Effector memory CD8-positive, alpha-beta T cell (primary cell): ENCODE measurements around the gene SEC61A1.
A peak's percentile ranks its signal among the peaks of the same experiment; 100 is the strongest.

Source experiments
- ATAC-seq: fragments of 150-1000 bp; cut with Tn5 transposase; replicated peaks from 2 replicates; pipeline ENCODE4 v1.10.0; 2021; ENCODE audit warnings: mild to moderate bottlenecking, moderate library complexity
- DNase-seq, 3 experiments: peaks; one replicate each; pipeline ENCODE4 v3.0.0; 2021
- H3K27ac Mint-ChIP-seq, 2 donors: one replicate each; pipeline ENCODE4 v1.8.0; 2022; ENCODE audit warnings: mild to moderate bottlenecking in 2 of 2, mixed read lengths in 2 of 2, moderate library complexity in 2 of 2
- H3K27me3 Mint-ChIP-seq, 2 donors: one replicate each; pipeline ENCODE4 v1.8.0; 2022; ENCODE audit warnings: mixed read lengths in 2 of 2
- H3K36me3 Mint-ChIP-seq: one replicate; pipeline ENCODE4 v1.8.0; 2022; ENCODE audit warnings: mild to moderate bottlenecking, moderate library complexity, mixed read lengths; ENCODE audit not compliant: insufficient read depth
- H3K4me1 Mint-ChIP-seq, 2 donors: one replicate each; pipeline ENCODE4 v1.8.0; 2022; ENCODE audit warnings: low read depth in 2 of 2, mixed read lengths in 2 of 2
- H3K4me3 Mint-ChIP-seq, 2 donors: one replicate each; pipeline ENCODE4 v1.8.0; 2022; ENCODE audit warnings: mild to moderate bottlenecking in 2 of 2, mixed read lengths in 2 of 2, moderate library complexity in 2 of 2
- H3K9me3 Mint-ChIP-seq, 2 donors: one replicate each; pipeline ENCODE4 v1.8.0; 2022; ENCODE audit warnings: mixed read lengths in 2 of 2
- total RNA-seq, 9 experiments: gene quantifications; one replicate each; lab custom pipeline; 2026; lab: John Stamatoyannopoulos, UW

The SEC61A1 gene
- total RNA-seq = 202 to 481 (median 293) reads per million in 9 experiments

GRCh38 chr3:128051837-128052594 is at the start of gene SEC61A1:
Gene SEC61A1 (plus strand): TSS chr3:128052437. CDS start chr3:128052553, 116 bp downstream.
- DNase-seq (peak; percentile 92 to 94 (median 93)), ATAC-seq (peak; percentile 92)
- H3K4me3 Mint-ChIP-seq = peak within 1 kb of the TSS; percentile 94 to 98
- H3K9me3 Mint-ChIP-seq = no peaks in the 10 kb centered on the region
- H3K27ac Mint-ChIP-seq = peak within 1 kb of the TSS; percentile 94 to 97
- peaks cover 39% of the 10 kb centered on the region for H3K36me3 Mint-ChIP-seq
- peaks cover 42 to 43% of the 10 kb centered on the region in 2 donors for H3K4me1 Mint-ChIP-seq
- peaks cover 0 to 2% of the 10 kb centered on the region in 2 donors for H3K27me3 Mint-ChIP-seq

GRCh38 chr3:128004661-128005060 is 47.6 kb upstream of the SEC61A1 start:
- no peaks in the 10 kb centered on the region for H3K9me3 Mint-ChIP-seq
- H3K4me3 Mint-ChIP-seq = no peak overlapping the region
- no peak overlapping the region for H3K27ac Mint-ChIP-seq
- H3K36me3 Mint-ChIP-seq = no peaks in the 10 kb centered on the region
- ATAC-seq (no peak), DNase-seq (no peak)
- H3K27me3 Mint-ChIP-seq = peaks cover 11 to 52% of the 10 kb centered on the region in 2 donors
- H3K4me1 Mint-ChIP-seq = no peaks in the 10 kb centered on the region

GRCh38 chr3:128006061-128007032 is 45.9 kb upstream of the SEC61A1 start:
- no peak overlapping the region for H3K4me3 Mint-ChIP-seq
- no peaks in the 10 kb centered on the region for H3K9me3 Mint-ChIP-seq
- H3K27ac Mint-ChIP-seq = no peak overlapping the region
- no peaks in the 10 kb centered on the region for H3K36me3 Mint-ChIP-seq
- peaks cover 19 to 62% of the 10 kb centered on the region in 2 donors for H3K27me3 Mint-ChIP-seq
- no peak for ATAC-seq
- no peaks in the 10 kb centered on the region for H3K4me1 Mint-ChIP-seq
- no peak for DNase-seq

GRCh38 chr3:128007033-128007424 is 45.2 kb upstream of the SEC61A1 start:
- Mint-ChIP-seq H3K4me1 (no peaks in the 10 kb centered on the region), H3K9me3 (no peaks in the 10 kb centered on the region), H3K27ac (no peak overlapping the region), H3K4me3 (no peak overlapping the region), H3K27me3 (peaks cover 23 to 63% of the 10 kb centered on the region in 2 donors), H3K36me3 (no peaks in the 10 kb centered on the region)
- no peak for DNase-seq
- no peak for ATAC-seq

GRCh38 chr3:128009952-128010846 is 42.0 kb upstream of the SEC61A1 start:
- Mint-ChIP-seq H3K4me3 (no peak overlapping the region), H3K27me3 (peaks cover 23 to 55% of the 10 kb centered on the region in 2 donors), H3K36me3 (no peaks in the 10 kb centered on the region), H3K4me1 (no peaks in the 10 kb centered on the region), H3K27ac (no peak overlapping the region), H3K9me3 (no peaks in the 10 kb centered on the region)
- ATAC-seq = no peak
- no peak for DNase-seq

- H3K36me3 Mint-ChIP-seq = no peaks in the 10 kb centered on the region
- H3K9me3 Mint-ChIP-seq = no peaks in the 10 kb centered on the region
- no peak overlapping the region for H3K4me3 Mint-ChIP-seq
- H3K27me3 Mint-ChIP-seq = peaks cover 23 to 45% of the 10 kb centered on the region in 2 donors
- ATAC-seq (no peak), DNase-seq (no peak)
- H3K4me1 Mint-ChIP-seq = no peaks in the 10 kb centered on the region
- peak overlapping the region; percentile 19 to 64 for H3K27ac Mint-ChIP-seq
These were observed 41.1 kb upstream of the SEC61A1 start for GRCh38 chr3:128011140-128011539.

GRCh38 chr3:128012050-128012449 is 40.2 kb upstream of the SEC61A1 start:
- ATAC-seq = no peak
- H3K4me1 Mint-ChIP-seq = no peaks in the 10 kb centered on the region
- no peak overlapping the region for H3K27ac Mint-ChIP-seq
- H3K4me3 Mint-ChIP-seq = no peak overlapping the region
- no peaks in the 10 kb centered on the region for H3K9me3 Mint-ChIP-seq
- H3K27me3 Mint-ChIP-seq = peaks cover 19 to 38% of the 10 kb centered on the region in 2 donors
- no peak for DNase-seq
- no peaks in the 10 kb centered on the region for H3K36me3 Mint-ChIP-seq

- no peaks in the 10 kb centered on the region for H3K36me3 Mint-ChIP-seq
- no peaks in the 10 kb centered on the region for H3K4me1 Mint-ChIP-seq
- H3K27me3 Mint-ChIP-seq = peaks cover 17 to 28% of the 10 kb centered on the region in 2 donors
- no peak overlapping the region for H3K4me3 Mint-ChIP-seq
- no peak for DNase-seq
- H3K9me3 Mint-ChIP-seq = no peaks in the 10 kb centered on the region
- ATAC-seq = no peak
- H3K27ac Mint-ChIP-seq = no peak overlapping the region
These were observed 37.7 kb upstream of the SEC61A1 start for GRCh38 chr3:128014548-128014947.

GRCh38 chr3:128016502-128016901 is 35.7 kb upstream of the SEC61A1 start:
- H3K4me1 Mint-ChIP-seq = no peaks in the 10 kb centered on the region
- no peak for DNase-seq
- no peak overlapping the region for H3K27ac Mint-ChIP-seq
- H3K36me3 Mint-ChIP-seq = no peaks in the 10 kb centered on the region
- H3K9me3 Mint-ChIP-seq = no peaks in the 10 kb centered on the region
- peaks cover 2 to 10% of the 10 kb centered on the region in 2 donors for H3K27me3 Mint-ChIP-seq
- ATAC-seq = no peak
- H3K4me3 Mint-ChIP-seq = no peak overlapping the region

GRCh38 chr3:128021768-128022372 is 30.4 kb upstream of the SEC61A1 start:
- H3K27ac Mint-ChIP-seq = no peak overlapping the region
- H3K9me3 Mint-ChIP-seq = no peaks in the 10 kb centered on the region
- no peak overlapping the region for H3K4me3 Mint-ChIP-seq
- DNase-seq (no peak), ATAC-seq (no peak)
- H3K27me3 Mint-ChIP-seq = peaks cover 21 to 45% of the 10 kb centered on the region in 2 donors
- no peaks in the 10 kb centered on the region for H3K4me1 Mint-ChIP-seq
- no peaks in the 10 kb centered on the region for H3K36me3 Mint-ChIP-seq

GRCh38 chr3:128033102-128033501 is 19.1 kb upstream of the SEC61A1 start:
- ATAC-seq (no peak), DNase-seq (no peak)
- H3K27ac Mint-ChIP-seq = no peak overlapping the region
- H3K4me1 Mint-ChIP-seq = no peaks in the 10 kb centered on the region
- peaks cover 27 to 31% of the 10 kb centered on the region in 2 donors for H3K27me3 Mint-ChIP-seq
- H3K4me3 Mint-ChIP-seq = no peak overlapping the region
- no peaks in the 10 kb centered on the region for H3K9me3 Mint-ChIP-seq
- no peaks in the 10 kb centered on the region for H3K36me3 Mint-ChIP-seq

GRCh38 chr3:128036119-128036518 is 16.1 kb upstream of the SEC61A1 start:
- Mint-ChIP-seq H3K36me3 (no peaks in the 10 kb centered on the region), H3K27ac (no peak overlapping the region), H3K4me3 (no peak overlapping the region), H3K27me3 (peaks cover 19 to 28% of the 10 kb centered on the region in 2 donors), H3K9me3 (no peaks in the 10 kb centered on the region), H3K4me1 (no peaks in the 10 kb centered on the region)
- DNase-seq = no peak
- no peak for ATAC-seq
